WERI-Rb-1 (cell line): Measurements from ENCODE around the gene ADPRHL1.

Source experiments
- DNase-seq: peaks from one replicate; pipeline ENCODE4 v3.0.0-alpha.2; 2020
- H3K27ac ChIP-seq: fragments of 250-450 bp; sonication (Bioruptor Pico); 2 replicates; pipeline ENCODE4 v1.5.1; 2020; ENCODE audit warnings: mild to moderate bottlenecking, moderate library complexity
- H3K27me3 ChIP-seq: fragments of 250-450 bp; sonication (Bioruptor Pico); 2 replicates; pipeline ENCODE4 v1.5.1; 2021; ENCODE audit warnings: mild to moderate bottlenecking, low read depth, moderate library complexity; ENCODE audit not compliant: insufficient read depth, severe bottlenecking
- H3K36me3 ChIP-seq: fragments of 250-450 bp; sonication (Bioruptor Pico); 2 replicates; pipeline ENCODE4 v1.5.1; 2020; ENCODE audit warnings: mild to moderate bottlenecking, moderate library complexity
- H3K4me3 ChIP-seq: 2 replicates; pipeline ENCODE4 v1.5.1; 2011; ENCODE audit warnings: low read depth, mild to moderate bottlenecking, control low read depth, low read length
- H3K9me3 ChIP-seq: fragments of 250-450 bp; sonication (Bioruptor Pico); 2 replicates; pipeline ENCODE4 v1.5.1; 2021; ENCODE audit warnings: mild to moderate bottlenecking, moderate library complexity; ENCODE audit not compliant: severe bottlenecking
- TF ChIP-seq, protein P1 (sequence below): IDR thresholded peaks from 2 replicates; pipeline ENCODE4 v1.5.1; 2011; ENCODE audit warnings: low read depth, mild to moderate bottlenecking, control low read depth, inconsistent platforms, low read length

The ADPRHL1 gene

DNA sequence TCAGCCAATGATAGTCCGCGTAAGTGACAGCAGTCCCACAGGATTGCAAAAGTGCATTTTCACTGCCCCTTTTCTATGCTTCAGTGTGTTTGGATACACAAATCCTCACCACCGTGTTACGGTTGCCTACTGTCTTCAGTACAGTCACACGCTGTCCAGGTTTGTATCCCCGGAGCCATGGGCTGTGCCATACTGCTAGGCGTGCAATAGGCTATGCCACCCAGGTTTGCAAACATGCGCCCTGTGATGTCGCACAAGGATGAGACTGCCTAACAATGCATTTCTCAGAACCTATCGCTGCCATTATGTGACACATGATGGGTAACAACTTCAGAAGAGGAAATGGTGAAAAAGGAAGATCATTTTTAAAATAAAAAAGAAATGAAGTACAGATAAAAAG is 16.8 kb upstream of the ADPRHL1 start:
- TF ChIP-seq, protein P1, sequence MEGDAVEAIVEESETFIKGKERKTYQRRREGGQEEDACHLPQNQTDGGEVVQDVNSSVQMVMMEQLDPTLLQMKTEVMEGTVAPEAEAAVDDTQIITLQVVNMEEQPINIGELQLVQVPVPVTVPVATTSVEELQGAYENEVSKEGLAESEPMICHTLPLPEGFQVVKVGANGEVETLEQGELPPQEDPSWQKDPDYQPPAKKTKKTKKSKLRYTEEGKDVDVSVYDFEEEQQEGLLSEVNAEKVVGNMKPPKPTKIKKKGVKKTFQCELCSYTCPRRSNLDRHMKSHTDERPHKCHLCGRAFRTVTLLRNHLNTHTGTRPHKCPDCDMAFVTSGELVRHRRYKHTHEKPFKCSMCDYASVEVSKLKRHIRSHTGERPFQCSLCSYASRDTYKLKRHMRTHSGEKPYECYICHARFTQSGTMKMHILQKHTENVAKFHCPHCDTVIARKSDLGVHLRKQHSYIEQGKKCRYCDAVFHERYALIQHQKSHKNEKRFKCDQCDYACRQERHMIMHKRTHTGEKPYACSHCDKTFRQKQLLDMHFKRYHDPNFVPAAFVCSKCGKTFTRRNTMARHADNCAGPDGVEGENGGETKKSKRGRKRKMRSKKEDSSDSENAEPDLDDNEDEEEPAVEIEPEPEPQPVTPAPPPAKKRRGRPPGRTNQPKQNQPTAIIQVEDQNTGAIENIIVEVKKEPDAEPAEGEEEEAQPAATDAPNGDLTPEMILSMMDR, result no peak
- Histone ChIP-seq H3K36me3 (peaks cover 81% of the 10 kb centered on the region), H3K27me3 (no peaks in the 10 kb centered on the region), H3K9me3 (no peaks in the 10 kb centered on the region), H3K27ac (no peak overlapping the region), H3K4me3 (no peak overlapping the region)
- DNase-seq, result peak; percentile 3

GRCh38 chr13:113469582-113469981 is 16.3 kb upstream of the ADPRHL1 start:
- H3K27me3 ChIP-seq, result no peaks in the 10 kb centered on the region
- H3K9me3 ChIP-seq, result no peaks in the 10 kb centered on the region
- no peak overlapping the region for H3K4me3 ChIP-seq
- no peak overlapping the region for H3K27ac ChIP-seq
- TF ChIP-seq, protein P1, result no peak
- no peak for DNase-seq
- peaks cover 80% of the 10 kb centered on the region for H3K36me3 ChIP-seq

DNA sequence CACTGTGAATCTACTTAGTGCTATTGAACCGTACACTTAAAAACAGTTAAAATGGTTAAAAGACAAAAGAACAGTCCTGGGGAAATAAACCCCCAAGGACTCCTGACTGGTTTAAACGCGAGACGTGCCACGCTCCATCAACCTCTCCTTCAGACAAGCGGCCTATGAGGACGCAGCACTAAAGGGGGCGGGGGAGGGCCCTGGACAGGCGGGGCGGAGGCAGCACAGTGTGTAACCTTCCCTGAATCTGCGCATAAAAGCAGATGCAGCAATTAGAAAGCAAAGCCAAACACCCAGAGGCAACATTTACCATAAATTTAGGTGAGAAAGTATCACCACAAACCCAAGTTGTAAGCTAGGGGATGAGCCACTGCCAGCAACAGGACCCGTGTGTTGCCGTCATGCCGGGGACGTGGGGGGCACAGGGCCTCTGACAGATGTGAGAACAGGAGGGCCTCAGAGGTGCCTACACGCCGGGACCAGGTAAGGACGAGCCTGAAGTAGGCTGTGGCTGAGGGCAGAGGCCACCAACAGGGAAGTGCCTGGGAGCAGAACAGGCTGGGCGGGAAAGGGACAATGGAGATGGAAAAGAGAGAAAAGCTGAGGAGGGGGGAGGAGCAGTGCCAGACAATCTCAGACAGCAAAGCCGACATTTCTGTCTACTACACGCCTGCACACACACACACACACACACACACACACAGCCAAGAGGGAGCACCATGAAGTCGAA is 15.3 kb upstream of the ADPRHL1 start:
- Histone ChIP-seq H3K9me3 (no peaks in the 10 kb centered on the region), H3K36me3 (peaks cover 77% of the 10 kb centered on the region), H3K27me3 (no peaks in the 10 kb centered on the region), H3K4me3 (no peak overlapping the region), H3K27ac (no peak overlapping the region)
- peak; percentile 9 for DNase-seq
- TF ChIP-seq, protein P1, result no peak

- H3K36me3 ChIP-seq, result peaks cover 71% of the 10 kb centered on the region
- no peaks in the 10 kb centered on the region for H3K9me3 ChIP-seq
- DNase-seq, result no peak
- no peak overlapping the region for H3K4me3 ChIP-seq
- TF ChIP-seq, protein P1, result no peak
- H3K27me3 ChIP-seq, result no peaks in the 10 kb centered on the region
- H3K27ac ChIP-seq, result no peak overlapping the region
These were observed 14.7 kb upstream of the ADPRHL1 start for GRCh38 chr13:113468029-113468428.

- Histone ChIP-seq H3K4me3 (no peak overlapping the region), H3K27me3 (no peaks in the 10 kb centered on the region), H3K36me3 (peaks cover 70% of the 10 kb centered on the region), H3K9me3 (no peaks in the 10 kb centered on the region), H3K27ac (no peak overlapping the region)
- TF ChIP-seq, protein P1, result no peak
- DNase-seq, result no peak
These were observed 13.1 kb upstream of the ADPRHL1 start for GRCh38 chr13:113466383-113466782.

- Histone ChIP-seq H3K36me3 (peaks cover 80% of the 10 kb centered on the region), H3K27ac (no peak overlapping the region), H3K27me3 (no peaks in the 10 kb centered on the region), H3K9me3 (no peaks in the 10 kb centered on the region), H3K4me3 (no peak overlapping the region)
- no peak for DNase-seq
- TF ChIP-seq, protein P1, result no peak
These were observed 12.0 kb upstream of the ADPRHL1 start for GRCh38 chr13:113465300-113465699.
